Pulmonary artery endothelial cell (primary cell): Measurements from ENCODE around the gene DNAH10. TPM values are rescaled to one million over a fixed set of nuclear protein-coding genes. Genes with fewer than 3 reads are reported as not detected.
"Not testable (repeated sequence)": the region's sequence is repeated elsewhere in the genome, so short reads cannot be mapped to it uniquely, and the experiment has no call there.

ENCODE experiments used
- DNase-seq: peaks from one replicate; pipeline ENCODE4 v3.0.0-alpha.2; 2011; ENCODE audit warnings: low read depth, low spot score
- total RNA-seq: library from RNA; depleted of rRNA; stranded (reverse); fragments of >200 nt; gene quantifications from 2 replicates; pipeline ENCODE4 v1.2.3, GENCODE V29; 2014

The DNAH10 gene
- total RNA-seq, 1 donor from 2014 or later = under 0.01 TPM

DNA sequence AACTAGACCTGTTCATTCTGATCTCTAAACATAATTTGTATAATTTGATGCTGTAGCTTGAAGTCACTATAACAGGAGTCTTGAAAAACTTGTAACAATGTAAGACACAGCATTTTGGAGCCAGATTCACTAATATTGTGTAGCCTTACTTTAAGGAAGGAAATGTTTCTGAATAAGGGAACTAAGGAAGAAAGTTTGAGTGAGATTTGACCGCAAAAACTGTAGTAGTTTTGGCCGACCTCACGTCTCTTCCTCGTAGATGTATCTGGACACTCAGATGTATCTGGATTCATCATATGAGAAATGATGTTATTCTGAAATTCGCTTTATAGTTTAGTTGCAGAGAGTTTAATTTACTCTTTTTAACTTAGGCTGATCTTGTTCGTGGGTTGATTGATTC, 13.9 kb upstream of the DNAH10 start:
- DNase-seq = no peak

GRCh38 chr12:123748661-123749060, 13.4 kb upstream of the DNAH10 start:
- DNase-seq = no peak

DNA sequence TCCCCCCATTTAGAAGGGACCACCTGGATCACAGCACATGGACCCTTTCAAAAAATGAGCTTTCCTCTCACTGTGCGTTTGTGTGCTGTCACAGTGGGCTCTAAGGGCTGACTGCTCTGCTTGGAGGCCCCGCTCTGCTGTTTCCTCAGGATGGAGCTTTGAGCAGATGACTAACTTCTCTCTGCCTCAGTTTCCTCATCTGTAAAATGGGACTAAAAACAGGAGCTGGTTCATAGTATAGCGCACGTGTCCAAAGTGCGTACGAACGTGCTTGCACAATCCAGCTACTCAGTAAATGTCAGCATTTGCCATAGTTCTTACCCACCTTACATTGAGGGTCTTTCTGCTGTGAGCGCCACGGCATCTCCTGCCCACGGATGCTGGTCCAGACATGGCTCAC, 12.7 kb upstream of the DNAH10 start:
- no peak for DNase-seq

DNA sequence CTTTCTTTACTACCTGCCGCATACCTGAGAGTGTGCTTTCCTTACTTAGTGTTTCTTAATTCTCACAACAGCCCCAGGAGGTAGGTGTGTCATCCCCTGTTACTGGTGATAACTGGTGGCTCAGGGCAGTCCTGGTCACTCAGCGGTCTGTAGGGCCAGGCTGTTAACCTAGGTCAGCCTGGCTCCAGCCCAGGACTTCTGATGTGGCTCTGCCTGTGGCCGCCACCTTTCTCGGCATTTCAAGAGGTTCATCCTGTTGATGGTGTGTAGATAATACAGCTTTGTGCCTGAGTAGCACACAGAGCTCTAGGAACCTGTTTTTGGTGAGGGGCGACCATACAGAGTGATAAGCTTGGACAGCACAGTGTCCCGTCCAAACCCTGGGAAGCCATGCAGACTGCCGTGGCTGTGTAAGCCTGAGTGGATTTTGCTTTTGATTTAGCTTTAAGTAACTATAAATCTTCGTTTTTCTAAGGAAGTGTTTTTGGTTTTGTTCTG, 11.9 kb upstream of the DNAH10 start:
- no peak for DNase-seq

DNA sequence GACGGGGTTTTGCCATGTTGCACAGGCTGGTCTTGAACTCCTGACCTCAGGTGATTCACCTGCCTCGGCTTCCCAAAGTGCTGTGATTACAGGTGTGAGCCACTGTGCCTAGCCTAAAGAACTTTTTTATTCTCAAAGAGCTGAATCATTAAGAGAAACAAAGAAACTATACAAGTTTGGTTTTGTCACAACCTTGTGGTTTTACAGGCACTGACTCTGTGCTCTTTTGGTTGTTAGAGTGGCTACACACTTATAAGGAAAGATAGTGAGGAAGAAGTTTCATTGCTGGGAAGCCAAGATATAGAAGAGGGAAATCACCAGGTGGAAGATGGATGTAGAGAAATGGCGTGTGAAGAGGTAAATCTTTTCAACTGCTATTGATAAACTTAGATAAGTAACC, 10.1 kb upstream of the DNAH10 start:
- DNase-seq = no peak

- no peak for DNase-seq
Observed at GRCh38 chr12:123754041-123754772, 7.9 kb upstream of the DNAH10 start.

DNA sequence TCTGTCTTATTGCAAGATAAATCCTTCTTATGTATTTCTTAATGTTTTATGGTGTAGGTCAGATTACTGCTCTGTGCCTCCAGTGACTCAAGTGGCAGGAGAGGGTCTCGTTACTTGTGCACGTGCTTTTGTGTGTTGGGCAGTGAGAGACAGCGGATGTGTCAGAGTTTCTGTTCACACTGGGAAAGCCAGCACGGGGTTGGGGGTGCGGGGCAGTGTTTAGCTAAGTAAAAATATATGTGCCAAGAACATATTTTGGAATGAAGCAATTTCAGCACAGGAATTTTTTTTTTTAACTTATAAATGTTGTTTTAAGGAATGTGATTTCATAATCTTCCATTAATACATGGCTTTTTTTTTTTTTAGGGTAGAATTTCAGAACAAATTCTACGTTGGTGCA, 4.5 kb upstream of the DNAH10 start:
- no peak for DNase-seq

GRCh38 chr12:123760267-123760938, 1.7 kb upstream of the DNAH10 start:
- no peak for DNase-seq

- DNase-seq = no peak
Observed at GRCh38 chr12:123762715-123763052, 583 bp downstream of the DNAH10 start.

DNA sequence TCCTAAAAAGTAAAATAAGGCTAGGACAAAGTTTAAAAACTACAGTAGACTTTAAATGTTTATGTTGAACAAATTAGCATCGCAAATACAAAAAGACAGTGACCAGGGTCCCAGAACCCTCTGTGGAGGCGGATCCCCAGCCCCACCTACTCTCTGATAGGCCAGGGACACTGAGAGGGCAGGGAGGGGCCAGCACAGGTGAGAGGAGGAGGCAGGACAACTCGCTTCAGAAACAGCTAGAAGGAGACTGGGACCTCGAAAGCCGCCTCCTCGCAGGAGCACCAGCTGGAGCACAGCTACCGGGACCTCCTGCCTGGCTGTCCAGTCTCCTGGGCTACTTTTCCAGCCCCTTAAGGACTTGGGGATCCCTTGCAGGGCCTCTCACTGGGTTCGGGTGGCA, 992 bp downstream of the DNAH10 start:
- DNase-seq = no peak

- DNase-seq = no peak
Observed at GRCh38 chr12:123764109-123764508, 2.0 kb downstream of the DNAH10 start.

GRCh38 chr12:123765504-123766035, 3.5 kb downstream of the DNAH10 start:
- DNase-seq = no peak

DNA sequence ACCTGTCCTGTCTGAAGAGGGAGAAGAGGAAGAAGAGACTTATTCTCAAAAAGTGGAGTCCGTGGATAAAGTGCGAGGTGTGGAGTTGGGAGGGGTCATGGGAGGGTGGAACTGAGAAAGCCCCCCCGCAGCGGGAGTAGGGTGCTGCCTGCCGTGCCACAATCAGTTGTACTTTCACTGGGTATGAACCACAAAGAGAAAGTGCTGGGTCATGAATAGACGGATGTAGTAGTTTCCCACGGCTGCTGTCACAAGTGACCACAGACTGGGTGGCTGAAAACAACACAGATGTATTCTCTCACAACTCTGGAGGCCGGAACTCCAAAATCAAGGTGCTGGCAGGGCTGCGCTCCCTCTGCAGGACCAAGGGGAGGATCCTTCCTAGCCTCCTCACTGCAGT, 5.5 kb downstream of the DNAH10 start:
- DNase-seq = no peak

DNA sequence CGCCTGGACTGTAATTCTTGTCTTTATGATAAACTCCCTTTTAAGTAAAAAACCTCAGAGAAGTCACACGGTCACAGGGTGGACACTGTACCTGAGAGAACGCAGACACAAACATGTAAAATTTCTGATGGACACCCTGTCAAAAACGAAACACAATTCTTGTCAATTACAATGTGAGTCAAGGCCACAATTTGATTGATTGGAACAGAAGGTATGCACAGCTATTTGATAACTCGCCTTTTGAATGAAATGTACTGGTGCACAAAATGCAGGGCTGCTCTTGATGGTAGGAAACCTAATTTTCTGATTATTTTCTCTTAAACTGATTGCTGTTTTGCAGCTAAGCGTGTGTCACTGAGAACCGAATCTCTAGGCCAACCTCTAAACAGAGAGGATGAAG, 9.2 kb downstream of the DNAH10 start:
- DNase-seq = no peak

- DNase-seq = no peak
Observed at GRCh38 chr12:123772074-123772473, 10.0 kb downstream of the DNAH10 start.

- DNase-seq = no peak
Observed at GRCh38 chr12:123773375-123773774, 11.3 kb downstream of the DNAH10 start.

- DNase-seq = no peak
Observed at GRCh38 chr12:123779551-123779950, 17.4 kb downstream of the DNAH10 start.

DNA sequence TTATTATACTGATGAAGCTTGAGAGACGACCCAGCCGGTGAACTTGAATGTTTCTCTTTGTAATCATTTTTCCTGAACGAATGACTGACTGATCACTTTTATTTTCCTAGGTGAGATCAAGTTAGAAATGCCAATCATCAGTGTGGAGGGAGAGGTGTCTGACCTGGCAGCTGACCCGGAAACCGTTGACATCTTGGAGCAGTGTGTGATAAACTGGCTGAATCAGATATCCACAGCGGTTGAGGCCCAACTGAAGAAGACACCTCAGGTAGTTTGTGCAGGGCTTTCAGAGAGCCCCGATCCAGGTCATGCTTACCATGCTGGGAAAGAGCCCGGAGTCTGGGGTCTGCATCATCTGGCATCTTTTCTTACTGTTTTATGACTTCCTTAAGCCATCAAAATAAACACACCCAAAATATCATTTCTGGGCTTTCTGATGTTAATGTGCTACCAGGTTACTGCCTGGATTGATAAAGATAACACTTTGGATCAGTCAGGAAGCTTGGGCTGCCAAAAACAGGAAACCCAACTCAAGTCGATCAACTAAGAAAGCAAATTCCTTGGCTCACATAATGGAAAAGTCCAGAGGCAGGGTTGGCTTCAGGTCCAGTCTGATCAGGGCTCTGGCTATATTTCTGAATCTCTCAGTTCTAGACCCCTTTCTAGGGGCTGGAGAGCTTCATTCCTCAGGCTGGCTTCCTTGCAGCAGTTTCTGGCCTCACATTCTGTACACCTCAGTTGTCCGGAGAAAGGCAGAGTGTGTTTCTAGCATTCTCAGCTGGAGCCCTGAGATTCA, 21.1 kb downstream of the DNAH10 start:
- no peak for DNase-seq

- no peak for DNase-seq
Observed at GRCh38 chr12:123787466-123787865, 25.4 kb downstream of the DNAH10 start.

GRCh38 chr12:123788541-123788940, 26.4 kb downstream of the DNAH10 start:
- DNase-seq = no peak

- not testable (repeated sequence) for DNase-seq
Observed at GRCh38 chr12:123789422-123789821, 27.3 kb downstream of the DNAH10 start.

- no peak for DNase-seq
Observed at GRCh38 chr12:123790905-123791467, 28.9 kb downstream of the DNAH10 start.
